GM23248 (cell line): Measurements from ENCODE around the gene NOS1AP. TPM values are rescaled to one million over a fixed set of nuclear protein-coding genes. Genes with fewer than 3 reads are reported as not detected.

Source experiments
- DNase-seq: peaks from one replicate; pipeline ENCODE4 v3.0.0-alpha.2; 2015
- H2AFZ ChIP-seq: fragments of 200-600 bp; sonication (generic); 2 replicates; pipeline ENCODE4 v1.6.1; 2016; ENCODE audit warnings: antibody characterized with exemption
- H3F3A ChIP-seq: fragments of 200-600 bp; sonication (generic); 2 replicates; pipeline ENCODE4 v1.6.1; 2016; ENCODE audit warnings: mild to moderate bottlenecking, antibody characterized with exemption, mixed run types; ENCODE audit not compliant: insufficient read depth
- H3K27ac ChIP-seq: fragments of 200-600 bp; sonication (generic); 2 replicates; pipeline ENCODE4 v1.5.1; 2016; ENCODE audit warnings: mild to moderate bottlenecking
- H3K27me3 ChIP-seq: fragments of 200-600 bp; sonication (generic); replicated peaks from 2 replicates; pipeline ENCODE4 v1.6.1; 2016; ENCODE audit warnings: mild to moderate bottlenecking; ENCODE audit not compliant: insufficient read depth
- H3K36me3 ChIP-seq: fragments of 200-600 bp; sonication (generic); 2 replicates; pipeline ENCODE4 v1.6.1; 2016; ENCODE audit warnings: low read depth, mild to moderate bottlenecking
- H3K4me1 ChIP-seq: fragments of 200-600 bp; sonication (generic); 2 replicates; pipeline ENCODE4 v1.6.1; 2016; ENCODE audit warnings: mild to moderate bottlenecking; ENCODE audit not compliant: insufficient read depth
- H3K4me2 ChIP-seq: fragments of 200-600 bp; sonication (generic); one replicate; pipeline ENCODE4 v1.6.1; 2016; ENCODE audit warnings: mild to moderate bottlenecking; ENCODE audit not compliant: unreplicated experiment
- H3K4me3 ChIP-seq: fragments of 200-600 bp; sonication (generic); 2 replicates; pipeline ENCODE4 v1.5.1; 2016; ENCODE audit warnings: mild to moderate bottlenecking
- H3K79me2 ChIP-seq: fragments of 200-600 bp; sonication (generic); 2 replicates; pipeline ENCODE4 v1.6.1; 2016; ENCODE audit warnings: mild to moderate bottlenecking; ENCODE audit not compliant: insufficient read depth
- H3K9ac ChIP-seq: fragments of 200-600 bp; sonication (generic); 2 replicates; pipeline ENCODE4 v1.6.1; 2016; ENCODE audit warnings: mild to moderate bottlenecking
- H3K9me2 ChIP-seq: fragments of 200-600 bp; sonication (generic); 2 replicates; pipeline ENCODE4 v1.6.1; 2016; ENCODE audit warnings: mixed run types, mild to moderate bottlenecking, moderate library complexity; ENCODE audit not compliant: insufficient read depth
- H3K9me3 ChIP-seq: fragments of 200-600 bp; sonication (generic); one replicate; pipeline ENCODE4 v1.6.1; 2017; ENCODE audit warnings: low read depth
- H4K20me1 ChIP-seq: fragments of 200-600 bp; sonication (generic); 2 replicates; pipeline ENCODE4 v1.6.0; 2016; ENCODE audit not compliant: insufficient read depth
- EZH2 ChIP-seq: fragments of 200-600 bp; sonication (generic); IDR thresholded peaks from 2 replicates; pipeline ENCODE4 v1.6.1; 2018; ENCODE audit warnings: antibody characterized with exemption, mild to moderate bottlenecking; ENCODE audit not compliant: insufficient read depth, poor library complexity, severe bottlenecking
- EZH2phosphoT487 ChIP-seq: fragments of 200-600 bp; sonication (generic); IDR thresholded peaks from 2 replicates; pipeline ENCODE4 v1.6.1; 2018; ENCODE audit warnings: antibody characterized with exemption, moderate library complexity, mild to moderate bottlenecking, low read depth; ENCODE audit not compliant: insufficient read depth
- WGBS, 2 experiments: methylation state at CpG; one replicate each; pipeline ENCODE4 v1.1.6; 2015 to 2017; ENCODE audit warnings: low lambda C conversion rate in 2 of 2, low coverage in 1 of 2; ENCODE audit errors: missing lambda C conversion rate in 2 of 2; 5-methylcytosine and 5-hydroxymethylcytosine counted together
- in situ Hi-C: fragments of 300-500 bp; cut with MboI; formaldehyde crosslinking; loops from 2 replicates; pipeline ENCODE4 v1.15.0; 2020
- polyA plus RNA-seq: library from polyadenylated mRNA; unstranded; fragments of >200 nt; fragmentation: Nextera tagmentation; extraction: Ambion mirVana; gene quantifications from 2 replicates; pipeline ENCODE4 v1.2.1, GENCODE V29; 2016
- total RNA-seq: library from RNA; depleted of rRNA; stranded (reverse); fragments of >200 nt; shearing (Covaris generic); gene quantifications from 2 replicates; pipeline ENCODE4 v1.2.3, GENCODE V29; 2014

Gene NOS1AP
- total and polyA plus RNA-seq, 2 experiments from 2014 or later: 0.18 TPM; not detected in 1

DNA sequence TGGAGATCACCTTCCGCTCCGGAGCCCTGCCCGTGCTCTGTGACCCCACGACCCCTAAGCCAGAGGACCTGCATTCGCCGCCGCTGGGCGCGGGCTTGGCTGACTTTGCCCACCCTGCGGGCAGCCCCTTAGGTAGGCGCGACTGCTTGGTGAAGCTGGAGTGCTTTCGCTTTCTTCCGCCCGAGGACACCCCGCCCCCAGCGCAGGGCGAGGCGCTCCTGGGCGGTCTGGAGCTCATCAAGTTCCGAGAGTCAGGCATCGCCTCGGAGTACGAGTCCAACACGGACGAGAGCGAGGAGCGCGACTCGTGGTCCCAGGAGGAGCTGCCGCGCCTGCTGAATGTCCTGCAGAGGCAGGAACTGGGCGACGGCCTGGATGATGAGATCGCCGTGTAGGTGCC, 297.6 kb downstream of the NOS1AP start:
- no peak overlapping the region for H3K4me2 ChIP-seq
- WGBS, 2 experiments: 87 to 93% methylated on average over 35 to 36 of the region's 36 CpGs
- no peak overlapping the region for H3K4me3 ChIP-seq

DNA sequence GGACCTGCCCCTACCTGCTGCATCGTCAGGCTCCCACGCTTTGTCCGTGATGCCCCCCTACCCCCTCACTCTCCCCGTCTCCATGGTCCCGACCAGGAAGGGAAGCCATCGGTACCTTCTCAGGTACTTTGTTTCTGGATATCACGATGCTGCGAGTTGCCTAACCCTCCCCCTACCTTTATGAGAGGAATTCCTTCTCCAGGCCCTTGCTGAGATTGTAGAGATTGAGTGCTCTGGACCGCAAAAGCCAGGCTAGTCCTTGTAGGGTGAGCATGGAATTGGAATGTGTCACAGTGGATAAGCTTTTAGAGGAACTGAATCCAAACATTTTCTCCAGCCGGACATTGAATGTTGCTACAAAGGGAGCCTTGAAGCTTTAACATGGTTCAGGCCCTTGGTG, 298.3 kb downstream of the NOS1AP start:
- Histone ChIP-seq H3K27me3 (no peaks in the 10 kb centered on the region), H3K9me2 (no peaks in the 10 kb centered on the region), H3K4me1 (no peaks in the 10 kb centered on the region), H3K36me3 (no peaks in the 10 kb centered on the region), H3K9me3 (no peaks in the 10 kb centered on the region), H3F3A (no peaks in the 10 kb centered on the region), H3K9ac (no peak overlapping the region), H3K4me3 (no peak overlapping the region), H4K20me1 (no peaks in the 10 kb centered on the region), H3K79me2 (no peaks in the 10 kb centered on the region), H3K4me2 (no peak overlapping the region), H2AFZ (no peak overlapping the region), H3K27ac (no peak overlapping the region)
- 86 to 90% methylated on average over 9 to 10 of the region's 10 CpGs for WGBS, 2 experiments
- no peak for TF ChIP-seq EZH2phosphoT487
- TF ChIP-seq EZH2: no peak
- DNase-seq: no peak
- in situ Hi-C loops: loop anchor here (25.0 kb wide), 1 partner anchor 445 kb away; no protein-coding TSS in a partner anchor

More for the DNA sequence above, 297.6 kb downstream of the NOS1AP start:
- H3K9ac ChIP-seq: no peak overlapping the region
- no peak overlapping the region for H2AFZ ChIP-seq
- H3K9me2 ChIP-seq: no peaks in the 10 kb centered on the region
- no peaks in the 10 kb centered on the region for H4K20me1 ChIP-seq
- in situ Hi-C loops: loop anchor here (25.0 kb wide), 1 partner anchor 445 kb away; no protein-coding TSS in a partner anchor
- H3K27ac ChIP-seq: no peak overlapping the region
- H3K27me3 ChIP-seq: no peaks in the 10 kb centered on the region
- no peaks in the 10 kb centered on the region for H3F3A ChIP-seq
- no peaks in the 10 kb centered on the region for H3K4me1 ChIP-seq
- H3K9me3 ChIP-seq: no peaks in the 10 kb centered on the region
- TF ChIP-seq EZH2phosphoT487 (no peak), EZH2 (no peak)
- no peak for DNase-seq
- H3K79me2 ChIP-seq: no peaks in the 10 kb centered on the region
- no peaks in the 10 kb centered on the region for H3K36me3 ChIP-seq

DNA sequence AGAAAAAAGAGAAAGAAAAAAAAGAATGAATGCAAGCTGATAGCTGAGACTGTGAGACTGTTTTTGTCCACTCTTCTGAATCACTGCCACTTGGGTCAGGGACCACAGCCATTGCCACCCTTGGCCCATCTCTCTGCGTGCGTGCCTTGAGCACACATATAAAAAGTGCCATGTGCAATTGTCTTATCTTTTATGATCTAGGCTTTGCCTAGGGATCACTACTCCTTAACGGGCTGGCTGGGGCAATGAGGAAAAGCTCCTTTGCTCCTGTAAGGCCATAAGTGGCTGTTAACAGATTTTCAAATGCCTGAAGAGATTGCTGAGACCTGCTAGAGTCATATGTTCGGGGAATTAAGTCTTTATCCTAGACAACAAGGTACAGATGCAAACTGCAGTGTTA, 299.0 kb downstream of the NOS1AP start:
- Histone ChIP-seq H3K79me2 (no peaks in the 10 kb centered on the region), H3K4me3 (no peak overlapping the region), H3K4me2 (no peak overlapping the region), H2AFZ (no peak overlapping the region), H3F3A (no peaks in the 10 kb centered on the region), H3K9me2 (no peaks in the 10 kb centered on the region), H4K20me1 (no peaks in the 10 kb centered on the region), H3K27ac (no peak overlapping the region), H3K9ac (no peak overlapping the region), H3K4me1 (no peaks in the 10 kb centered on the region), H3K27me3 (no peaks in the 10 kb centered on the region), H3K9me3 (no peaks in the 10 kb centered on the region), H3K36me3 (no peaks in the 10 kb centered on the region)
- WGBS, 2 experiments: 58% methylated on average over 4 of the region's 4 CpGs
- in situ Hi-C loops: loop anchor here (25.0 kb wide), 1 partner anchor 444 kb away; no protein-coding TSS in a partner anchor
- DNase-seq: no peak
- TF ChIP-seq EZH2: no peak

DNA sequence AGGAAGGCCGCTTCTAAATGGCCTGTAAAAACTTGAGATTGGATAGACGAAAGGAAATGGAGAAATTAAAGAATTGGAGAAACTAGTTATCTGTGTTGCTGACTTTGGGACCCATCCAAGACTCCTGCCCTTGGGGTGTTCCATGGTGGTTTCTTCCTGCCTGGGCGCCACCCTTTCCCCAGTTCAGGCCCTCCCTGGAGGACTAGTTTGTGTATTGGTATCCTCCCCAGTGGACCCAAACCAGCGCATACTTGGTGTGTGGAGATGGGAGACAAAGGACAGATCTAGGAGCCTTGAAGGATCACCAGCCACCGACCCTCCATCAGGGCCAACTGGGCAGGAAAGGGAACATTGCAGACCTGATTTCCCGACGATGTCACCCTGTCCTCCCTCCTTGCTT, 300.1 kb downstream of the NOS1AP start:
- Histone ChIP-seq H3F3A (no peaks in the 10 kb centered on the region), H3K9me3 (no peaks in the 10 kb centered on the region), H3K79me2 (no peaks in the 10 kb centered on the region), H3K27me3 (no peaks in the 10 kb centered on the region), H3K36me3 (no peaks in the 10 kb centered on the region), H3K4me3 (no peak overlapping the region), H2AFZ (no peak overlapping the region), H3K27ac (no peak overlapping the region), H3K4me2 (no peak overlapping the region), H3K4me1 (no peaks in the 10 kb centered on the region), H4K20me1 (no peaks in the 10 kb centered on the region), H3K9me2 (no peaks in the 10 kb centered on the region), H3K9ac (no peak overlapping the region)
- in situ Hi-C loops: loop anchor here (25.0 kb wide), 1 partner anchor 443 kb away; no protein-coding TSS in a partner anchor
- 80 to 83% methylated on average over 7 of the region's 7 CpGs for WGBS, 2 experiments
- no peak for DNase-seq
- TF ChIP-seq EZH2phosphoT487 (no peak), EZH2 (no peak)

DNA sequence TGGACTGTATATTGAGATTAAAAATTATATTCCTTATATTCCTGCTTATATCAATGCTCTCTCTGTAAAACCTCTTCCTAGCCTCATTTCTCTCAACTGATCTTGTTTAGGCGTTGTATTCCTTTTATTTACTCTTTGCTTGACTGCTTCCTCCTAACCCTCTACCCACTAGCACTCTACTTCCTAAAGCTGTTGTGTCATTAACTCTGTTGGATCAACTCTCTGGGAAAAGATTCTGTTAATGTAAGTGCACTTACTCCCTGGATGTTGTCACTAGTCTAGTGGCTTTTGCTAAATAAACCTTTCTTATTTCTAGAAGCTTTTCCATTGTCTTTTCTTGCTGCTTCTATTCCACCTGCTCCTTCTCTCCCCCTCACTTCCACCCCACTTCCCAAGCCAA, 300.7 kb downstream of the NOS1AP start:
- no peaks in the 10 kb centered on the region for H3K9me3 ChIP-seq
- TF ChIP-seq EZH2phosphoT487 (no peak), EZH2 (no peak)
- no peaks in the 10 kb centered on the region for H4K20me1 ChIP-seq
- in situ Hi-C loops: loop anchor here (25.0 kb wide), 1 partner anchor 442 kb away; no protein-coding TSS in a partner anchor
- 41 to 50% methylated on average over 1 of the region's 1 CpG for WGBS, 2 experiments
- H2AFZ ChIP-seq: no peak overlapping the region
- no peaks in the 10 kb centered on the region for H3K36me3 ChIP-seq
- no peak overlapping the region for H3K27ac ChIP-seq
- H3K4me1 ChIP-seq: no peaks in the 10 kb centered on the region
- no peak overlapping the region for H3K9ac ChIP-seq
- no peaks in the 10 kb centered on the region for H3K27me3 ChIP-seq
- no peak for DNase-seq
- no peaks in the 10 kb centered on the region for H3K9me2 ChIP-seq
- no peak overlapping the region for H3K4me2 ChIP-seq
- H3F3A ChIP-seq: no peaks in the 10 kb centered on the region
- no peak overlapping the region for H3K4me3 ChIP-seq
- H3K79me2 ChIP-seq: no peaks in the 10 kb centered on the region
